Activated CD4-positive, alpha-beta T cell treated with anti-CD3 and anti-CD28 coated beads, Interleukin-2, amount 50 U/mL, for 16 hours (primary cell): ENCODE measurements around the gene PTPRE.

Source experiments
- DNase-seq: peaks from one replicate; pipeline ENCODE4 v3.0.0-alpha.2; 2020

Gene PTPRE

GRCh38 chr10:128003521-128003920, 96.6 kb downstream of the PTPRE start:
- DNase-seq = no peak

- DNase-seq = no peak
These were observed 99.0 kb downstream of the PTPRE start for GRCh38 chr10:128005858-128006257.

GRCh38 chr10:128007056-128007455, 100.2 kb downstream of the PTPRE start:
- no peak for DNase-seq

- no peak for DNase-seq
These were observed 101.1 kb downstream of the PTPRE start for GRCh38 chr10:128007971-128008370.

- DNase-seq = no peak
These were observed 101.8 kb downstream of the PTPRE start for GRCh38 chr10:128008521-128009250.

GRCh38 chr10:128009372-128010126, 102.6 kb downstream of the PTPRE start:
- no peak for DNase-seq

- peak; percentile 89 for DNase-seq
These were observed 104.4 kb downstream of the PTPRE start for GRCh38 chr10:128011059-128011979.

- peak; percentile 20 for DNase-seq
These were observed 106.7 kb downstream of the PTPRE start for GRCh38 chr10:128013626-128014025.

GRCh38 chr10:128014236-128014635, 107.3 kb downstream of the PTPRE start:
- no peak for DNase-seq

GRCh38 chr10:128016423-128017060, 109.6 kb downstream of the PTPRE start:
- no peak for DNase-seq

GRCh38 chr10:128017822-128018221, 110.9 kb downstream of the PTPRE start:
- DNase-seq = no peak

- DNase-seq = peak; percentile 46
These were observed 111.3 kb downstream of the PTPRE start for GRCh38 chr10:128018236-128018635.

GRCh38 chr10:128018691-128019090, 111.8 kb downstream of the PTPRE start:
- peak; percentile 6 for DNase-seq

- DNase-seq = no peak
These were observed 115.6 kb downstream of the PTPRE start for GRCh38 chr10:128022261-128023196.

GRCh38 chr10:128024426-128024825, 117.5 kb downstream of the PTPRE start:
- DNase-seq = no peak

- no peak for DNase-seq
These were observed 118.5 kb downstream of the PTPRE start for GRCh38 chr10:128025437-128025836.

- no peak for DNase-seq
These were observed 119.0 kb downstream of the PTPRE start for GRCh38 chr10:128025951-128026350.

- DNase-seq = no peak
These were observed 119.9 kb downstream of the PTPRE start for GRCh38 chr10:128026615-128027300.

GRCh38 chr10:128027306-128027705, 120.4 kb downstream of the PTPRE start:
- no peak for DNase-seq

- no peak for DNase-seq
These were observed 121.1 kb downstream of the PTPRE start for GRCh38 chr10:128027822-128028507.
